RWPE1 (cell line): ENCODE results near the gene COPZ1.
"Not testable (repeated sequence)": the region's sequence is repeated elsewhere in the genome, so short reads cannot be mapped to it uniquely, and the experiment has no call there.

Experiments
- CTCF ChIA-PET: fragments of 350-600 bp; sonication (Branson Sonifier 250); formaldehyde crosslinking; extraction: SDS; loops from one replicate; lab custom pipeline; 2021; lab: Yijun Ruan, JAX
- POLR2A ChIA-PET: fragments of 400-600 bp; formaldehyde crosslinking; extraction: SDS; loops from one replicate; lab custom pipeline; 2020; ENCODE audit warnings: antibody characterized with exemption; ENCODE audit not compliant: low non-redundant PET; lab: Yijun Ruan, JAX
- DNase-seq: peaks from one replicate; pipeline ENCODE4 v3.0.0; 2012; ENCODE audit warnings: low spot score
- H3K27ac ChIP-seq: fragments of 450-650 bp; 2 replicates; pipeline ENCODE4 v1.5.1; 2017
- TF ChIP-seq, protein P1 (sequence below): fragments of 450-650 bp; conservative IDR thresholded peaks from 2 replicates; pipeline ENCODE4 v1.5.1; 2017; ENCODE audit warnings: low read depth, mild to moderate bottlenecking

COPZ1 gene

DNA sequence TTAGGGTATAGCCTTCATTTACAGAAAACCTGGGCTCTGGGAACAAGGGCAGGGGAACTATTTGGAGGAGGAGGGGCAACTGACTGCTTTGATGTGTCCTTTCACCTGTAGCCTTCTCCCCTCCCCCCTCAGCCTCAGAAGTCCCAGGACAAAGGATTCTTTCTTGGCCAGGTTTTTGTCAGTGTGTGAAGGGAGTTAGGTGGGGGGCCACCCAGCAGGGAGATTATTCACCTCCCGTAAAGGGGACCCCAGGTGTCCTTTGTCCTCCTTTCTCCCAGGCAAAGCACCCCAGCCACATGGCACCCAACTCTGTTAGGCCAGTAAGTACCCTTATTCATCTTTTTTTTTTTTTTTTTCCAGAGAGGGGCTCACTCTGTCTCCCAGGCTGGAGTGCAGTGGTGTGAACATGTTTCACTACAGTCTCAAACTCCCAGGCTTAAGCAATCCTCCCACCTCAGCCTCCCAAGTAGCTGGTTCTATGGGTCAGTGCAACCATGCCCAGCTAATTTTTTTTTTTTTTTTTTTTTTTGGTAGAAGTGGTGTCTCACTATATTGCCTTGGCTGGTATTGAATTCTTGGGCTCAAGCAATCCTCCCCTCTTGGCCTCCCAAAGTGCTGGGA, 23.4 kb upstream of the COPZ1 start:
- H3K27ac ChIP-seq: no peak overlapping the region
- no peak for DNase-seq
- CTCF ChIA-PET: interaction anchor here (0.6 kb wide), 2 partner anchors 11 to 66 kb away, joined by 5 to 10 read pairs; no protein-coding TSS in a partner anchor
- TF ChIP-seq, protein P1, sequence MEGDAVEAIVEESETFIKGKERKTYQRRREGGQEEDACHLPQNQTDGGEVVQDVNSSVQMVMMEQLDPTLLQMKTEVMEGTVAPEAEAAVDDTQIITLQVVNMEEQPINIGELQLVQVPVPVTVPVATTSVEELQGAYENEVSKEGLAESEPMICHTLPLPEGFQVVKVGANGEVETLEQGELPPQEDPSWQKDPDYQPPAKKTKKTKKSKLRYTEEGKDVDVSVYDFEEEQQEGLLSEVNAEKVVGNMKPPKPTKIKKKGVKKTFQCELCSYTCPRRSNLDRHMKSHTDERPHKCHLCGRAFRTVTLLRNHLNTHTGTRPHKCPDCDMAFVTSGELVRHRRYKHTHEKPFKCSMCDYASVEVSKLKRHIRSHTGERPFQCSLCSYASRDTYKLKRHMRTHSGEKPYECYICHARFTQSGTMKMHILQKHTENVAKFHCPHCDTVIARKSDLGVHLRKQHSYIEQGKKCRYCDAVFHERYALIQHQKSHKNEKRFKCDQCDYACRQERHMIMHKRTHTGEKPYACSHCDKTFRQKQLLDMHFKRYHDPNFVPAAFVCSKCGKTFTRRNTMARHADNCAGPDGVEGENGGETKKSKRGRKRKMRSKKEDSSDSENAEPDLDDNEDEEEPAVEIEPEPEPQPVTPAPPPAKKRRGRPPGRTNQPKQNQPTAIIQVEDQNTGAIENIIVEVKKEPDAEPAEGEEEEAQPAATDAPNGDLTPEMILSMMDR: no peak
- POLR2A ChIA-PET: no interaction called here

DNA sequence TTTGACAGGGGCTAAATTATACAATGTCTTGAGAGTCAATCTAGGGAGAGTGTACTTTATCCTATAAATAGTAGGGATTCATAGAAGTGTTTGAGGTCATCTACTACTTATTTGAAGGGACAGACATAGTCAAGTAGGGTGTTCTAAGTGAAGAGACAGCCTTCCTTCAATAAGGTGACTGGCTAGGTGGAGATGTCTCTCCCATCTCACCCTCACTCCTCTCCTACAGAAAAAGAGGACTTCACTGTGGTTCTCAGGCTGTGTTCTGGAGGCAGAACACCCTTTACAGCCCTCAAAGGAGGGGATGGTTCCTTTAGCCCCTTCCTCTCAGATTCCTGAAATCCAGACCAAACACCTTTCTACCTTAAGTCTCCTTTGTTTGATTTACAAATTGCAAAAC, 21.3 kb upstream of the COPZ1 start:
- ChIA-PET POLR2A (no interaction called here), CTCF (no interaction called here)
- DNase-seq: no peak
- TF ChIP-seq, protein P1: no peak
- no peak overlapping the region for H3K27ac ChIP-seq

DNA sequence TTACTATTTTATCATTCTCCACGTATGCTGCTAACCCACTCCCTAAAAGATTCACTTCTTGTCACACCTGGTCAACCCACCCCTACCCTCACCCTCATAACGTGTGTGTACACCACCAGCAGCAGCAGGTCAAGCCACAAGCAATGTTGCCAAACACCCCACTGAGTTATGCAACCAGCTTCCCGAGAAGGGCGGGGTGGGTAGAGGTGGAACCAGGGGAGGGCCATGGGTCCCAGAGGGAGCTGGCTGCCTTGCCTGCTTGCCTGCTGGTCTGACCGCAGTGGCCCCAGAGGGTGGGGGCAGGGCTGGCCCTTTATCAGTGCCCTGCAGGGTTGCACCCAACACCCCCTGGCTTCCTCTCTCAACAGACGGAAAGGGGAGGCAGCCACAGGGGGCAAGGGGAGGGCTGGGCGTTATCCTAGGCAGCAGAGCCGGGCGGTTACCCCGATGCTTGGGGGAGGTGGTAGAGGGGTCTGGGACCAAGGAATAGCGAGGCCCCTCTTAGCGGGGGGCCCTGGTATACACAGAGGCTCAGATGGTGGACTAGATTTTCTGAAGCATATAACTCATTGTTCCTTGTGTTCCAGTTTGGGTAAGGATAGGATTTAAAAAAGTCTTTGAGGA, 20.6 kb upstream of the COPZ1 start:
- peak; percentile 74 for DNase-seq
- POLR2A ChIA-PET: no interaction called here
- TF ChIP-seq, protein P1: no peak
- peak overlapping the region; percentile 54; the same call in 1 of the 2 replicates for H3K27ac ChIP-seq
- CTCF ChIA-PET: no interaction called here

DNA sequence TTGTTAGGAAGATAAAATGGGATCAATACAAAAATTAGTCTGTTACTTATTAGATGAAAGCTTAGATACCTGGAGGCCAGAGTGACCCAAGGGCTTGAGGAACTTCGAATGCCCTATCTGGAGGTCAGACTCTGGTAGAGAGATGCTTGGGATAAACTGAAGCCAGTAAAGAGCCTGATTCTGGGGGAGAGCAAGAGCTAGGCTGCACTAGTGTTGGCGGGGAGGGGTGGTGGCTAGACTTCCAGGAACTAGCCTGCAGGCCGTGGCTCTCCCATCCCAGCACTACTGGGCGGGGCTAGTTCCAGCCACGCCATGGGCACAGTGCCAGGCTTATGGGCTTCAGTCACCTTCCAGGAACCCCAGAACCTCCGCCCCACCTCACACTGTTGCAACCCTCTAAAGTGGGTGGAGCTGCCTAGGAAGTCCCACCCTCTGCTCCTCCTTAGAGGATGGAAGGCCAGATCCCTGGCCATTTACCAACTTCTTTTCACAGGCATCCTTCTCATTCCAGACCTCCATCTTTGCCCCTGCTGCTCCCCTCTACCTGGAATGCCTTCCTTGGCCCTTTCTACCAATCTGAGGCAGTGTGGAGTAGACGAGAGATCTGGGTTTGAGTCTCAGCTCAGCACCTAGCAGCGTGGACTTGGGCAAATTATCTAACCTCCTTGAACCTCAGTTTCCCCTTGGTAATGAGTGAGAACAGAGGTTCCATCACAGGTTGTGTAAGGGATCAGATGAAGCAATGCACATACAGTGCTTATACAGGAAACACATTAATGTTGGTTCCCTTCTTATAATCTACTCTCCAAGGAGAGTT, 17.8 kb upstream of the COPZ1 start:
- TF ChIP-seq, protein P1: no peak
- peak overlapping the region; percentile 62 for H3K27ac ChIP-seq

DNA sequence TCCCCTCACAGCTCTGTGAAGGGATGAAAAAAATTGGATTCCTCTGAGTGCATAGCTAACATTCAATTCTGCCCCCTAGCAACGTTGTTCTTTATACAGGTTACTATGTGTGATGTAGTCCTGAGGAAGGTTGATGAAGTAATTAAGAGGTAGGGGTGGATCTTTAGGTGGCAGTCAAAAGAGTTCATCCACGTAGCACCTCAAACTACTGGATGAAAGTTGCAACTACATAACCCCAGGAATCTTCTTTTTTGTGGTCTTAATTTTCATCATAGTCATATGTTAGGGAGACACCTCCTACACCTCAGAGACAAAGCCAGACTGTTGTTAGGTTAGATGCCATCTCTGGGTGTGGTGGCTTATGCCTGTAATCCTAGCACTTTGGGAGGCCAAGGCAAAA, 13.9 kb upstream of the COPZ1 start:
- ChIA-PET CTCF (interaction anchor here (0.7 to 0.8 kb wide), 2 partner anchors 26 to 1541 kb away, joined by 3 read pairs; no protein-coding TSS in a partner anchor), POLR2A (no interaction called here)
- TF ChIP-seq, protein P1: no peak
- H3K27ac ChIP-seq: no peak overlapping the region
- DNase-seq: no peak

More for the DNA sequence above, 17.8 kb upstream of the COPZ1 start:
- CTCF ChIA-PET: interaction anchor here (0.7 to 1.6 kb wide), 3 partner anchors 13 to 71 kb away, joined by 3 to 7 read pairs (median 4); partner anchors contain the start of gene COPZ1
- peak; percentile 87 for DNase-seq
- POLR2A ChIA-PET: no interaction called here

DNA sequence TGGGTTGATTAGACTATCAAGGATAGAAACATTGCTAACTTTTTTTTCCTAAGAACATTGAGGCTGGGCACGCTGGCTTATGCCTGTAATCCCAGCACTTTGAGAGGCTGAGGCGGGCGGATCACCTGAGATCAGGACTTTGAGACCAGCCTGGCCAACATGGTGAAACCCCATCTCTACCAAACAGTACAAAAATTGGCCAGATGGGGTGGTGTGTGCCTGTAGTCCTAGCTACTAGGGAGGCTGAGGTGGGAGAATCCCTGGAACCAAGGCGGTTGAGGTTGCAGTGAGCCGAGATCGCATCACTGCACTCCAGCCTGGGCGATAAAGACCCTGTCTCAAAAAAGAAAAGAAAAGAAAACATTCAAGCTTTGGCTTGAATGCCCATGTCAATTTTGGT, 12.6 kb upstream of the COPZ1 start:
- H3K27ac ChIP-seq, DNase-seq: not testable (repeated sequence)
- ChIA-PET POLR2A (interaction anchor here (0.6 kb wide), 1 partner anchor 1501 kb away, joined by 12 read pairs; no protein-coding TSS in a partner anchor), CTCF (interaction anchor here (0.6 kb wide), 2 partner anchors 11 to 124 kb away, joined by 3 to 4 read pairs; no protein-coding TSS in a partner anchor)
